H1 (cell line): ENCODE measurements around the gene FAM149B1. TPM values are rescaled to one million over a fixed set of nuclear protein-coding genes. Genes with fewer than 3 reads are reported as not detected.
A peak's percentile ranks its signal among the peaks of the same experiment; 100 is the strongest.

Experiments used
- BACH1 ChIP-seq: IDR thresholded peaks from 2 replicates; pipeline ENCODE4 v1.6.1; 2012; ENCODE audit warnings: low read length, improper control_type of control experiment
- CBX5 ChIP-seq: fragments of 300-800, 300-1000 bp; sonication (generic); IDR thresholded peaks from 2 replicates; pipeline ENCODE4 v1.7.1; 2016; ENCODE audit warnings: antibody characterized with exemption, low read length, low read depth
- CTBP2 ChIP-seq: IDR thresholded peaks from 2 replicates; pipeline ENCODE4 v1.7.0; 2011; ENCODE audit warnings: borderline replicate concordance, mild to moderate bottlenecking, moderate library complexity, mixed read lengths, low read length; ENCODE audit not compliant: insufficient read depth, insufficient read length
- EGR1 ChIP-seq: IDR thresholded peaks from 2 replicates; pipeline ENCODE4 v1.6.1; 2011; ENCODE audit warnings: low read depth, low read length, borderline replicate concordance
- MAFK ChIP-seq: IDR thresholded peaks from 2 replicates; pipeline ENCODE4 v1.6.1; 2012; ENCODE audit warnings: low read depth, mild to moderate bottlenecking, improper control_type of control experiment, low read length
- NANOG ChIP-seq: IDR thresholded peaks from 2 replicates; pipeline ENCODE4 v1.6.1; 2011; ENCODE audit warnings: low read length, low read depth, mild to moderate bottlenecking, inconsistent platforms; ENCODE audit not compliant: insufficient read depth, poor library complexity, severe bottlenecking
- NRF1 ChIP-seq: IDR thresholded peaks from 2 replicates; pipeline ENCODE4 v1.6.1; 2011; ENCODE audit warnings: mild to moderate bottlenecking, low read depth, low read length, improper control_type of control experiment
- POLR2AphosphoS5 ChIP-seq: IDR thresholded peaks from 2 replicates; pipeline ENCODE4 v1.6.1; 2011; ENCODE audit warnings: low read depth, low read length
- POU5F1 ChIP-seq: IDR thresholded peaks from 2 replicates; pipeline ENCODE4 v1.6.1; 2011; ENCODE audit warnings: low read depth, mild to moderate bottlenecking, low read length, moderate library complexity
- RAD21 ChIP-seq, 2 experiments: IDR thresholded peaks in 1 of 2; conservative IDR thresholded peaks in 1 of 2; 2 replicates each; pipeline ENCODE4 v1.6.1; 2011; ENCODE audit warnings: low read depth in 2 of 2, low read length in 2 of 2, improper control_type of control experiment in 1 of 2, inconsistent platforms in 1 of 2, mild to moderate bottlenecking in 1 of 2, moderate library complexity in 1 of 2
- RBBP5 ChIP-seq: IDR thresholded peaks from 2 replicates; pipeline ENCODE4 v1.7.1; 2012; ENCODE audit warnings: low read depth, mild to moderate bottlenecking, inconsistent platforms, low read length, moderate library complexity, borderline replicate concordance
- SIN3A ChIP-seq, 2 experiments: IDR thresholded peaks in 1 of 2; conservative IDR thresholded peaks in 1 of 2; 2 replicates each; pipeline ENCODE4 v1.6.1; 2011 to 2012; ENCODE audit warnings: low read length in 2 of 2, improper control_type of control experiment in 1 of 2, low read depth in 1 of 2, mild to moderate bottlenecking in 1 of 2
- SP2 ChIP-seq: IDR thresholded peaks from 2 replicates; pipeline ENCODE4 v1.6.1; 2012; ENCODE audit warnings: mild to moderate bottlenecking, low read length, inconsistent platforms
- SP4 ChIP-seq: IDR thresholded peaks from 2 replicates; pipeline ENCODE4 v1.6.1; 2012; ENCODE audit warnings: low read length, inconsistent platforms
- SRF ChIP-seq: IDR thresholded peaks from 2 replicates; pipeline ENCODE4 v1.6.1; 2011; ENCODE audit warnings: mild to moderate bottlenecking, low read depth, low read length, moderate library complexity
- SUZ12 ChIP-seq: fragments of 200-600 bp; sonication (generic); IDR thresholded peaks from 2 replicates; pipeline ENCODE4 v1.6.1; 2012; ENCODE audit warnings: mild to moderate bottlenecking, inconsistent platforms, low read length, moderate library complexity, mixed read lengths
- polyA plus RNA-seq, 7 experiments: library from polyadenylated mRNA; depleted of rRNA in 3 of 7; stranded (reverse) in 5 of 7; unstranded in 2 of 7; fragments of >200 nt in 5 of 7; fragments of 200-250 nt in 2 of 7; gene quantifications; 1 replicate in 5 of 7; 2 replicates in 1 of 7; 4 replicates in 1 of 7; pipeline versions ENCODE4 v1.2.1 to v1.2.3, GENCODE V29; 2011 to 2013; ENCODE audit warnings: missing spikeins in 2 of 7, mixed read lengths in 2 of 7
- total RNA-seq: library from RNA; stranded (reverse); fragmentation: NEBNext Ultra II Directional; extraction: Animal tissue kit (Norgen Biotek cat#: 25700); gene quantifications from 2 replicates; pipeline ENCODE4 v1.2.1, GENCODE V29; 2021
- TF ChIP-seq, protein P1 (sequence below), 3 experiments: IDR thresholded peaks; 1 replicate in 2 of 3; 2 replicates in 1 of 3; pipeline versions ENCODE4 v1.5.1 to v1.6.1; 2011; ENCODE audit warnings: low read length in 3 of 3, mild to moderate bottlenecking in 3 of 3, inconsistent platforms in 2 of 3, low read depth in 1 of 3, moderate library complexity in 1 of 3; ENCODE audit not compliant: insufficient read depth in 1 of 3; ENCODE audit errors: control extremely low read depth in 1 of 3
- TF ChIP-seq, protein P2 (sequence below): IDR thresholded peaks from 2 replicates; pipeline ENCODE4 v1.6.1; 2011; ENCODE audit warnings: low read depth, mild to moderate bottlenecking, low read length; ENCODE audit not compliant: insufficient read depth
- TF ChIP-seq, protein P3 (sequence below): IDR thresholded peaks from 2 replicates; pipeline ENCODE4 v1.6.1; 2012; ENCODE audit warnings: low read length, inconsistent platforms

FAM149B1 gene
- total and polyA plus RNA-seq, 2 of the 8 experiments (the other 6 are each of a cell fraction or from before 2014, with no cell fraction given), result 16.8 to 21.9 TPM

DNA sequence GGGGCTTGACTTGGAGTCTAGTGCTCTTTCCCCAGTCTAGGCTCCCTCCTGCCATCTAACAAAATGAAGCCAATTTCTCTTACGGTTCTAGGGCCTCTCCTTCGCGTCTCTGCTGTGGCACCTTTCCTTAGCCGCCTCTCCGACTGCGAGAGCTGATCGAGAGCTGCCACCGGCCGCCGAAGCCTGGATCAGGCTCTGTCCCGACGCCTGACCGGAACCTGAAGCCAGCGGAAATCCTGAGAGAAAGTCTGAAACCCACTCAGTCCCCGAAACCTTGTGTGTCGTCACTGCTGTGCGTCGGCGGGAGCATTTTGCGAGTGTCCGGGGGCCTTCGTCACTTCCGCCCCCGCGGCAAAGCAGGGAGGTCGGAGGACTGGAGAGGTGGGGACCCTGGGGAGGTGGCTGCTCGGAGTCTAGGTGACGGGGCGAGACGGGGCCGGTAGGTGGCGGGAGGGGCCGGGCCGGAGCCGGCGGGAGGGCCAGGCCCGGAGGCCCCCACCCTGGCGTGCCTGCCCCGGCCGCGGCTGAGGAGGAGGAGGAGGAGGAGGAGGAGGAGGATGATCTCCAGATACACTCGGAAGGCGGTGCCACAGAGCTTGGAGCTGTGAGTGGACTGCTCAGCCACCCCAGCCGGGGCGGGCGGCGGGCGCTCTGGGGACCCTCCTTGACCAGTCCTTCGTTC lies at the start of gene FAM149B1, which contains the start of gene ECD (continued):
- TF ChIP-seq, protein P1, sequence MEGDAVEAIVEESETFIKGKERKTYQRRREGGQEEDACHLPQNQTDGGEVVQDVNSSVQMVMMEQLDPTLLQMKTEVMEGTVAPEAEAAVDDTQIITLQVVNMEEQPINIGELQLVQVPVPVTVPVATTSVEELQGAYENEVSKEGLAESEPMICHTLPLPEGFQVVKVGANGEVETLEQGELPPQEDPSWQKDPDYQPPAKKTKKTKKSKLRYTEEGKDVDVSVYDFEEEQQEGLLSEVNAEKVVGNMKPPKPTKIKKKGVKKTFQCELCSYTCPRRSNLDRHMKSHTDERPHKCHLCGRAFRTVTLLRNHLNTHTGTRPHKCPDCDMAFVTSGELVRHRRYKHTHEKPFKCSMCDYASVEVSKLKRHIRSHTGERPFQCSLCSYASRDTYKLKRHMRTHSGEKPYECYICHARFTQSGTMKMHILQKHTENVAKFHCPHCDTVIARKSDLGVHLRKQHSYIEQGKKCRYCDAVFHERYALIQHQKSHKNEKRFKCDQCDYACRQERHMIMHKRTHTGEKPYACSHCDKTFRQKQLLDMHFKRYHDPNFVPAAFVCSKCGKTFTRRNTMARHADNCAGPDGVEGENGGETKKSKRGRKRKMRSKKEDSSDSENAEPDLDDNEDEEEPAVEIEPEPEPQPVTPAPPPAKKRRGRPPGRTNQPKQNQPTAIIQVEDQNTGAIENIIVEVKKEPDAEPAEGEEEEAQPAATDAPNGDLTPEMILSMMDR (IDR thresholded peaks at IDR 0.05; ENCODE audit: control extremely low read depth in 1 of 3, insufficient read depth in 1 of 3, low read depth in 1 of 3, low read length in 3 of 3), result peak in 1 of 3 experiments; percentile 7; a peak in 1 of 4 replicates
- TF ChIP-seq RBBP5, result 0 out of 2 replicates have a peak, but pooled peaks have one; percentile 76
- TF ChIP-seq SP4, result peak; percentile 69; the same call in 1 of the 2 replicates
- TF ChIP-seq SRF, result peak; percentile 86
- TF ChIP-seq NANOG, result no peak
- TF ChIP-seq RAD21 (IDR thresholded peaks at IDR 0.05 in 1 of 2, conservative IDR thresholded peaks at IDR 0.05 in 1 of 2; ENCODE audit: low read depth in 2 of 2, low read length in 2 of 2), result no peak
- TF ChIP-seq, protein P2, sequence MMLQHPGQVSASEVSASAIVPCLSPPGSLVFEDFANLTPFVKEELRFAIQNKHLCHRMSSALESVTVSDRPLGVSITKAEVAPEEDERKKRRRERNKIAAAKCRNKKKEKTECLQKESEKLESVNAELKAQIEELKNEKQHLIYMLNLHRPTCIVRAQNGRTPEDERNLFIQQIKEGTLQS, result peak; percentile 93
- TF ChIP-seq POLR2AphosphoS5, result peak; percentile 90
- TF ChIP-seq SP2, result no peak
- TF ChIP-seq BACH1, result peak; percentile 83
- peak; percentile 41 for TF ChIP-seq CTBP2
- TF ChIP-seq SIN3A (conservative IDR thresholded peaks at IDR 0.05 in 1 of 2, IDR thresholded peaks at IDR 0.05 in 1 of 2; ENCODE audit: low read depth in 1 of 2, low read length in 2 of 2), result peak in 1 of 2 experiments; percentile 82; a peak in 2 of 4 replicates
- TF ChIP-seq SUZ12, result no peak
- TF ChIP-seq, protein P3, sequence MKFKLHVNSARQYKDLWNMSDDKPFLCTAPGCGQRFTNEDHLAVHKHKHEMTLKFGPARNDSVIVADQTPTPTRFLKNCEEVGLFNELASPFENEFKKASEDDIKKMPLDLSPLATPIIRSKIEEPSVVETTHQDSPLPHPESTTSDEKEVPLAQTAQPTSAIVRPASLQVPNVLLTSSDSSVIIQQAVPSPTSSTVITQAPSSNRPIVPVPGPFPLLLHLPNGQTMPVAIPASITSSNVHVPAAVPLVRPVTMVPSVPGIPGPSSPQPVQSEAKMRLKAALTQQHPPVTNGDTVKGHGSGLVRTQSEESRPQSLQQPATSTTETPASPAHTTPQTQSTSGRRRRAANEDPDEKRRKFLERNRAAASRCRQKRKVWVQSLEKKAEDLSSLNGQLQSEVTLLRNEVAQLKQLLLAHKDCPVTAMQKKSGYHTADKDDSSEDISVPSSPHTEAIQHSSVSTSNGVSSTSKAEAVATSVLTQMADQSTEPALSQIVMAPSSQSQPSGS, result no peak
- no peak for TF ChIP-seq POU5F1
- TF ChIP-seq NRF1, result no peak
- TF ChIP-seq MAFK, result no peak
- TF ChIP-seq CBX5, result no peak
- peak; percentile 55 for TF ChIP-seq EGR1
